ENCODE data around the gene CFAP58. TPM values are rescaled to one million over a fixed set of nuclear protein-coding genes. Genes with fewer than 3 reads are reported as not detected.
A peak's percentile ranks its signal among the peaks of the same experiment; 100 is the strongest.

CFAP58 gene
- total RNA-seq, 6 experiments from 2014 or later: 0.35 to 1.1 (median 0.41) TPM

DNA sequence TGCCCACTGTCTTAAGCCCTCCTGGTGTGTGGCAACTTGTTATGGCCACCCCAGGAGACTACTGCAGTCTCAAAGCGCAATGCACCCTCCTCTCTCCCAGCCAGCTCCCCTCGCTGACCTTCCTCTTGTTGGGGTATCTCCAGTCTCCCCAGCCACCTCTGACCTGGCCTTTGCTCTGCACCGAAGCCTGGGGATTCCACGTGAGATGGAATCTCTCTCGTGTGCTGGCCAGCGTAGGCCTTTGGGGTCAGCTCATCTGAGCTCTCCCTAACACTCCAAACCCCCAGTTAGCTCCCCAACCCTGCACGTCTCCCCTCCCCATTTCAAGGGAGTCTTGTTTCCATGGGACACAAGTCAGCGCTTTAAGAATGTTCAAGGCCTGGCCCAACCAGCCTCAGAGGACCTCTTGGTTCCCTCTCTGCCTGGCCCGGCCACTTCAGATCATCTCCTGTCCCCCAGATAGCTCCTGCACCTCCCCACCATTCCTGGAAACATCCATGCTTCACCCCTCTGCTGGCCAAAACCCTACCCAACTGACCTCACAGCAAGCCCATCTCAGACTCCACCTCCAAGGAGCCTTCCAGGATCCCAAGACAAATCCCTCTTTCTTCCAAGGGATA is 26.5 kb upstream of the CFAP58 start:
- H3K27ac Mint-ChIP-seq: peak overlapping the region; percentile 98
- H3K27me3 Mint-ChIP-seq (ENCODE audit: insufficient read depth): peaks cover 47% of the 10 kb centered on the region
- H3K9me3 Mint-ChIP-seq: no peaks in the 10 kb centered on the region; the same call in 1 of the 2 replicates
- peaks cover 16% of the 10 kb centered on the region; the same call in 1 of the 2 replicates for H3K36me3 Mint-ChIP-seq (ENCODE audit: low read depth)
- no peak for DNase-seq
- peak overlapping the region; percentile 86 for H3K4me3 Mint-ChIP-seq
- peaks cover 91% of the 10 kb centered on the region for H3K4me1 Mint-ChIP-seq (ENCODE audit: low read depth)
- TF ChIP-seq, protein P1, sequence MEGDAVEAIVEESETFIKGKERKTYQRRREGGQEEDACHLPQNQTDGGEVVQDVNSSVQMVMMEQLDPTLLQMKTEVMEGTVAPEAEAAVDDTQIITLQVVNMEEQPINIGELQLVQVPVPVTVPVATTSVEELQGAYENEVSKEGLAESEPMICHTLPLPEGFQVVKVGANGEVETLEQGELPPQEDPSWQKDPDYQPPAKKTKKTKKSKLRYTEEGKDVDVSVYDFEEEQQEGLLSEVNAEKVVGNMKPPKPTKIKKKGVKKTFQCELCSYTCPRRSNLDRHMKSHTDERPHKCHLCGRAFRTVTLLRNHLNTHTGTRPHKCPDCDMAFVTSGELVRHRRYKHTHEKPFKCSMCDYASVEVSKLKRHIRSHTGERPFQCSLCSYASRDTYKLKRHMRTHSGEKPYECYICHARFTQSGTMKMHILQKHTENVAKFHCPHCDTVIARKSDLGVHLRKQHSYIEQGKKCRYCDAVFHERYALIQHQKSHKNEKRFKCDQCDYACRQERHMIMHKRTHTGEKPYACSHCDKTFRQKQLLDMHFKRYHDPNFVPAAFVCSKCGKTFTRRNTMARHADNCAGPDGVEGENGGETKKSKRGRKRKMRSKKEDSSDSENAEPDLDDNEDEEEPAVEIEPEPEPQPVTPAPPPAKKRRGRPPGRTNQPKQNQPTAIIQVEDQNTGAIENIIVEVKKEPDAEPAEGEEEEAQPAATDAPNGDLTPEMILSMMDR (IDR thresholded peaks at IDR 0.05): no peak

- peaks cover 20% of the 10 kb centered on the region for H3K36me3 Mint-ChIP-seq (ENCODE audit: low read depth)
- peak; percentile 86 for DNase-seq
- peaks cover 91% of the 10 kb centered on the region for H3K4me1 Mint-ChIP-seq (ENCODE audit: low read depth)
- peak overlapping the region; percentile 98 for H3K27ac Mint-ChIP-seq
- TF ChIP-seq, protein P1 (IDR thresholded peaks at IDR 0.05): peak; percentile 41
- peaks cover 41% of the 10 kb centered on the region for H3K27me3 Mint-ChIP-seq (ENCODE audit: insufficient read depth)
- H3K9me3 Mint-ChIP-seq: no peaks in the 10 kb centered on the region; the same call in 1 of the 2 replicates
- peak overlapping the region; percentile 86 for H3K4me3 Mint-ChIP-seq
Measured at GRCh38 chr10:104327745-104328645, 25.6 kb upstream of the CFAP58 start.

GRCh38 chr10:104328646-104328895 is 25.1 kb upstream of the CFAP58 start:
- H3K4me1 Mint-ChIP-seq (ENCODE audit: low read depth): peaks cover 94% of the 10 kb centered on the region
- H3K27ac Mint-ChIP-seq: peak overlapping the region; percentile 98
- no peaks in the 10 kb centered on the region; the same call in 1 of the 2 replicates for H3K9me3 Mint-ChIP-seq
- H3K4me3 Mint-ChIP-seq: peak overlapping the region; percentile 86
- peaks cover 25% of the 10 kb centered on the region for H3K36me3 Mint-ChIP-seq (ENCODE audit: low read depth)
- no peak for DNase-seq
- TF ChIP-seq, protein P1 (IDR thresholded peaks at IDR 0.05): no peak
- peaks cover 39% of the 10 kb centered on the region for H3K27me3 Mint-ChIP-seq (ENCODE audit: insufficient read depth)

DNA sequence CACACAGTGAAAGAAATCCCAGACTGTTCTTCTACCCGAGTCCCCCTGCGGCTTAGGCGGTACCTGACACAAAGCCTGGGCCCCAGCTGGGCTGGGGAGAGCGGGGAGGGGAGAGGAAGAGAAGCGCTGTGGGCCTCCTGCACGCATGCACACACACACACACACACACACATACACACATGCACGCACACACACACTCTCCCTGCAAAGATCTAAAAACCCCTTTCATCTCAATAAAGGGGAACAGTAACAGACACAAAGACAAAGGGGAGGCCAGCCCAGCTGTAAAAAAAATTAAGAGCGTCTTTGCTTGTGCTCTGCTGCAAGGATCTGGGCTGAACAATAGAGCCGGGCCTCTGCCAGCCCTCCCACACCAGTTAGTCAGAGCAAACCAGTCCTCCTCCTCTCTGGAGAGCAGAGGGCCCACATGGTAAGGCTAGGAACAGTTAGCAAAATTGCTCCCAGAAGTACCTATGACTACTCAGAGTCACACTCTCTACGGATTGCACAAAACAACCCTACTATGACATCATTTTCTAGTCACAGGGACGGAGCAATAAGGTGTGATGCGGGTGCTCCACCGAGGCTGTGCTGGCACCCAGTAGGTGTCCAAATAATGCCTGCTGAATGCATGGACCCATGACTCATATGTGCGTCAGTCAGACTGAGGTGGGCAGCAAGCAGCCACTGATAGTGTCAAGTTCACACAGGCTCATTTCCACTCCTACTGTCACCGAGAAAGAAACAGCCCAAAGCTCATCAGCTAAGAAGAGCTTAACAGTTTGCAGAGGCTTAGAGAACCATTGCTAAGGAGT is 24.5 kb upstream of the CFAP58 start:
- TF ChIP-seq, protein P1 (IDR thresholded peaks at IDR 0.05): no peak
- Mint-ChIP-seq H3K4me1 (ENCODE audit: low read depth) (peaks cover 94% of the 10 kb centered on the region), H3K27ac (peak overlapping the region; percentile 98), H3K36me3 (ENCODE audit: low read depth) (peaks cover 28% of the 10 kb centered on the region), H3K9me3 (no peaks in the 10 kb centered on the region; the same call in 1 of the 2 replicates), H3K4me3 (peak overlapping the region; percentile 86), H3K27me3 (ENCODE audit: insufficient read depth) (peaks cover 36% of the 10 kb centered on the region)
- peak; percentile 94 for DNase-seq

DNA sequence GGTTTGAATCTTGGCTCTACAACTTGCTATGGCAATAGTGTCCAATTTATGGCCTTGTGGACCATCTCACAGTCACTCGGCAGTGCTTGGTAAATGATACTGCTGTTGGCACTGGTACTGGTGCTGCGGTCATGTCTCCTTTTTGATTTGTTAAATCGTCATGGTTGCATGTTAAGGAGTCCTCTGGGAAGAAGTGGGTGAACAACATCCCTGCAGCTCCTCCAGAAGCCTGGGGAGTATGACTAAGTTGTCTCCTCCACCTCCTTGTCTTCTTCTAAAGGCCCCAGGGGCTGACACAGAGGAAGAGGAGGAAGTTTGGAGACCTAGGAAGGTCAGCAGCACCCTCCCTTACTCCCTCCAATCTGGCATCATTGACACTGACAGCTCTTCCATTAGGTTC is 23.9 kb upstream of the CFAP58 start:
- DNase-seq: peak; percentile 93
- peaks cover 97% of the 10 kb centered on the region for H3K4me1 Mint-ChIP-seq (ENCODE audit: low read depth)

More for the DNA sequence above, 23.9 kb upstream of the CFAP58 start:
- TF ChIP-seq, protein P1 (IDR thresholded peaks at IDR 0.05): no peak
- peaks cover 29% of the 10 kb centered on the region for H3K36me3 Mint-ChIP-seq (ENCODE audit: low read depth)
- peaks cover 30% of the 10 kb centered on the region for H3K27me3 Mint-ChIP-seq (ENCODE audit: insufficient read depth)
- peak overlapping the region; percentile 86 for H3K4me3 Mint-ChIP-seq
- H3K9me3 Mint-ChIP-seq: no peaks in the 10 kb centered on the region; the same call in 1 of the 2 replicates
- peak overlapping the region; percentile 98 for H3K27ac Mint-ChIP-seq

Data from HFFc6 (cell line).